Activated CD8-positive, alpha-beta memory T cell treated with anti-CD3 and anti-CD28 coated beads, Interleukin-2, amount 50 U/mL, for 1 hour (primary cell): ENCODE measurements around the gene KLK3.
"Not testable (repeated sequence)": the region's sequence is repeated elsewhere in the genome, so short reads cannot be mapped to it uniquely, and the experiment has no call there.

Experiments
- DNase-seq: peaks from one replicate; pipeline ENCODE4 v3.0.0-alpha.2; 2020; ENCODE audit errors: extremely low read depth

The KLK3 gene

DNA sequence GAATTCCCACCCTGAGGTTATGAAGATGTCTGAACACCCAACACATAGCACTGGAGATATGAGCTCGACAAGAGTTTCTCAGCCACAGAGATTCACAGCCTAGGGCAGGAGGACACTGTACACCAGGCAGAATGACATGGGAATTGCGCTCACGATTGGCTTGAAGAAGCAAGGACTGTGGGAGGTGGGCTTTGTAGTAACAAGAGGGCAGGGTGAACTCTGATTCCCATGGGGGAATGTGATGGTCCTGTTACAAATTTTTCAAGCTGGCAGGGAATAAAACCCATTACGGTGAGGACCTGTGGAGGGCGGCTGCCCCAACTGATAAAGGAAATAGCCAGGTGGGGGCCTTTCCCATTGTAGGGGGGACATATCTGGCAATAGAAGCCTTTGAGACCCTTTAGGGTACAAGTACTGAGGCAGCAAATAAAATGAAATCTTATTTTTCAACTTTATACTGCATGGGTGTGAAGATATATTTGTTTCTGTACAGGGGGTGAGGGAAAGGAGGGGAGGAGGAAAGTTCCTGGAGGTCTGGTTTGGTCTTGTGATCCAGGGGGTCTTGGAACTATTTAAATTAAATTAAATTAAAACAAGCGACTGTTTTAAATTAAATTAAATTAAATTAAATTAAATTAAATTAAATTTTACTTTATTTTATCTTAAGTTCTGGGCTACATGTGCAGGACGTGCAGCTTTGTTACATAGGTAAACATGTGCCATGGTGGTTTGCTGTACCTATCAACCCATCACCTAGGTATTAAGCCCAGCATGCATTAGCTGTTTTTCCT, 7.0 kb downstream of the KLK3 start:
- no peak for DNase-seq

DNA sequence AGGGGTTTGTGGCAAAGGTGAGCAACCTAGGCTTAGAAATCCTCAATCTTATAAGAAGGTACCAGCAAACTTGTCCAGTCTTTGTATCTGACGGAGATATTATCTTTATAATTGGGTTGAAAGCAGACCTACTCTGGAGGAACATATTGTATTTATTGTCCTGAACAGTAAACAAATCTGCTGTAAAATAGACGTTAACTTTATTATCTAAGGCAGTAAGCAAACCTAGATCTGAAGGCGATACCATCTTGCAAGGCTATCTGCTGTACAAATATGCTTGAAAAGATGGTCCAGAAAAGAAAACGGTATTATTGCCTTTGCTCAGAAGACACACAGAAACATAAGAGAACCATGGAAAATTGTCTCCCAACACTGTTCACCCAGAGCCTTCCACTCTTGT, 14.8 kb downstream of the KLK3 start:
- no peak for DNase-seq

- no peak for DNase-seq
Measured at GRCh38 chr19:50870417-50871089, 15.8 kb downstream of the KLK3 start.

DNA sequence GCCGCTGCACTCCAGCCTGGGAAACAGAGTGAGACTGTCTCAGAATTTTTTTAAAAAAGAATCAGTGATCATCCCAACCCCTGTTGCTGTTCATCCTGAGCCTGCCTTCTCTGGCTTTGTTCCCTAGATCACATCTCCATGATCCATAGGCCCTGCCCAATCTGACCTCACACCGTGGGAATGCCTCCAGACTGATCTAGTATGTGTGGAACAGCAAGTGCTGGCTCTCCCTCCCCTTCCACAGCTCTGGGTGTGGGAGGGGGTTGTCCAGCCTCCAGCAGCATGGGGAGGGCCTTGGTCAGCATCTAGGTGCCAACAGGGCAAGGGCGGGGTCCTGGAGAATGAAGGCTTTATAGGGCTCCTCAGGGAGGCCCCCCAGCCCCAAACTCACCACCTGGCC, 18.3 kb downstream of the KLK3 start, which contains the start of gene KLK2:
Gene KLK2 (plus strand): TSS at position 384 of the 400 bp plus-strand sequence. CDS start 35 bp downstream, outside the sequence.
- DNase-seq = no peak

- DNase-seq = no peak
Measured at GRCh38 chr19:50874211-50874610, 19.5 kb downstream of the KLK3 start.

GRCh38 chr19:50875795-50876422, 21.2 kb downstream of the KLK3 start:
- DNase-seq = no peak

GRCh38 chr19:50876456-50876855, 21.7 kb downstream of the KLK3 start:
- no peak for DNase-seq

DNA sequence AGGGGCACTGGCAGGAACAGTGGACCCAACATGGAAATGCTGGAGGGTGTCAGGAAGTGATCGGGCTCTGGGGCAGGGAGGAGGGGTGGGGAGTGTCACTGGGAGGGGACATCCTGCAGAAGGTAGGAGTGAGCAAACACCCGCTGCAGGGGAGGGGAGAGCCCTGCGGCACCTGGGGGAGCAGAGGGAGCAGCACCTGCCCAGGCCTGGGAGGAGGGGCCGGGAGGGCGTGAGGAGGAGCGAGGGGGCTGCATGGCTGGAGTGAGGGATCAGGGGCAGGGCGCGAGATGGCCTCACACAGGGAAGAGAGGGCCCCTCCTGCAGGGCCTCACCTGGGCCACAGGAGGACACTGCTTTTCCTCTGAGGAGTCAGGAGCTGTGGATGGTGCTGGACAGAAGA, 22.6 kb downstream of the KLK3 start:
- DNase-seq = no peak

GRCh38 chr19:50878851-50879250, 24.1 kb downstream of the KLK3 start:
- no peak for DNase-seq

DNA sequence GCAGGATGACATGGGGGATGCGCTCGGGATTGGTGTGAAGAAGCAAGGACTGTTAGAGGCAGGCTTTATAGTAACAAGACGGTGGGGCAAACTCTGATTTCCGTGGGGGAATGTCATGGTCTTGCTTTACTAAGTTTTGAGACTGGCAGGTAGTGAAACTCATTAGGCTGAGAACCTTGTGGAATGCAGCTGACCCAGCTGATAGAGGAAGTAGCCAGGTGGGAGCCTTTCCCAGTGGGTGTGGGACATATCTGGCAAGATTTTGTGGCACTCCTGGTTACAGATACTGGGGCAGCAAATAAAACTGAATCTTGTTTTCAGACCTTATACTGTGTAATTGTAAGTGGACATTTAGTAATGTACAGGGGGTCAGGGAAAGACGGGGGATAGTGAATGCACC, 25.5 kb downstream of the KLK3 start:
- DNase-seq = no peak

- DNase-seq = no peak
Measured at GRCh38 chr19:50882188-50882587, 27.5 kb downstream of the KLK3 start.

DNA sequence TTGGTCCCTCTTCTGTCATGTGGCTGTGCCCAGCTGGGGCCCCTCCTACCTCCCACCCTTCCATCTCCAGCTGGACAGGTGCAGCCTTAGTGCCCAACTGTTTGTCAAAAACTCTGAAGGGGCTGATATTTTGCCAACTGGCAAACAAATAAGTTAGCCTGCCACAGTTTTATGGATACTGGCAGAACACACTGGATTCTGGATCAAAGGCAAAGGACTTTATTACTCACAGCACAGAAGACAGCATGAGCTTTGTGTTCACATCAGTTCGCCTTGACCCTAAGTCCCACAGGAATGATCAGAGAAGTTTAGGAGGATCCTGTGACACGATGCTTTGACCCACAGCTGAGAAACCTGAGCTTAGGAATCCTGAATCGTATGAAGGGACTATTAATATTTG, 34.9 kb downstream of the KLK3 start:
- DNase-seq = no peak

GRCh38 chr19:50890422-50891252, 35.9 kb downstream of the KLK3 start:
- DNase-seq = no peak

GRCh38 chr19:50891253-50891625, 36.5 kb downstream of the KLK3 start:
- no peak for DNase-seq

GRCh38 chr19:50893047-50893736, 38.5 kb downstream of the KLK3 start:
- no peak for DNase-seq

DNA sequence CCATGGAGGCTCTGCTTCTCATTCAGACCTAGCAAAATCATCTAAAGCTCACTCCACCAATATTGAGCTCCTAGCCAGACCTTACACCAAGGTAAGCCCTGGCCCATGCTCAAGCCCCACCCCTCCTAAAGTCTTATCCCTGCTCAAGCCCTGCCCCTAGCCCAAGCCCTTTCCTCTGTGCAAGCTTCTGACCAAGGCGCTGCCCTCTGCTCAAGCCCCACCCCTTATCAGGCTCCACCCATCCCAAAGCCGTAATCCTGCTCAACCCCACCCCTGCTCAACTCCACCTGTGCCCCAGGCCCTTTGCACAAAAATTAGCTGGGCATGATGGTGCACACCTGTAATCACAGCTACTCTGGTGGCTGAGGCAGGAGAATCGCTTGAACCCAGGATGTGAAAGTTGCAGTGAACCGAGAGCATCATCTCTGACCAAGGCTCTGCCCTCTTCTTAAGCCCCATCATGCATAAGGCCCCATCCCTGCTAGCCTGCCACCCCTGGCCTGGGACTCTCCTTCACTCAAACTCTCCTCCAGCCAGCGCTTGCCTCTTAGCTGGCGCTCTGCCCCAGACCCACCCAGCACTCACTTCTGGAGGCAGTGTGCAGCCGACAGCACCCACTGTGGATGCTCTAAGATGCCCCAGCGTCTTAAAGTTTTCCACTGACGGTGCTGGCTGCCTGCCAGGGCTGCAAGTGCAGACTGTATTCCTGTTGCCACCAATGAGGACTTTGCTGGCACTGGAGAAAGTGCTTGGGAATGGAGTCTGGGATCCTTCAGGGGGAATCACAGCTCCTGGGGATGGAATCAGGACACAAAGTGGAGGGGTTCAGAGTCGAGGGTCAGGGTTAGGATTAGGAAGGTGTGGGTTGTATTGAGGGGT, 40.0 kb downstream of the KLK3 start:
- no peak for DNase-seq

GRCh38 chr19:50896089-50896590, 41.4 kb downstream of the KLK3 start:
- DNase-seq = not testable (repeated sequence)

DNA sequence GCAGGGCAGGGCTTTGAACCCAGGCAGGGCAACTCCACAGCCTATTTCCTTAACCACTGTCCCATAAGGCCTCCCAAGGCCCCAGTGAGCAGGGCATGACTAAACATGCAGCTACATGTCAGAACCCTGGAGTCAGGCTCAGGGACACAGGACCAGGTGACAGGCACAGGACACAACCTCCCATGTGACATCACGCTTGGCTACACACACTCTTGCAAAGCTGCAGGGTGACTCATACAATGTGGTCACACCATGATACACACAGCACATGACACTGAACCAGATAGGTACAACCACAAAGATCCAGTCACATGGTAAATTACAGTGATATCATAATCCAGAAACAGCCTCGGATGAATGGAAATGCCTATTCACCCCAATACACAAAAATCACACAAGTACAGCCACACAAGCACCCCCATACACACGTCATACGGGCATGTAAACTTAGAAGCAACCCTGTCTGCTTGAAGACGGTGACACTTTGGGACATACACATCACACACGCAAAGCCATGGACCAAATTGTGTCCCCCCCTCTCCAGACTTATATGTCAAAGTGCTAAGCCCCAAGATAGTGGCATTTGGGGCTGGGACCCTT, 42.0 kb downstream of the KLK3 start:
- no peak for DNase-seq

GRCh38 chr19:50897191-50897607, 42.5 kb downstream of the KLK3 start:
- DNase-seq = no peak

GRCh38 chr19:50897612-50898011, 42.9 kb downstream of the KLK3 start:
- DNase-seq = no peak
